Right atrium auricular region (tissue), 2 donors: ENCODE measurements around the gene ADGB. TPM values are rescaled to one million over a fixed set of nuclear protein-coding genes. Genes with fewer than 3 reads are reported as not detected.
"Not testable (repeated sequence)": the region's sequence is repeated elsewhere in the genome, so short reads cannot be mapped to it uniquely, and the experiment has no call there.

Experiments
- DNase-seq: peaks from one replicate; pipeline ENCODE4 v3.0.0-alpha.2; 2019; ENCODE audit warnings: low spot score
- H3K27ac ChIP-seq, 2 donors: fragments of 200-600 bp; sonication (generic); 1 replicate in 1 of 2; 2 replicates in 1 of 2; pipeline ENCODE4 v1.5.1; 2016 to 2019
- H3K27me3 ChIP-seq, 2 donors: fragments of 200-600 bp; sonication (generic); one replicate each; pipeline versions ENCODE4 v1.5.1 to v1.6.0; 2017 to 2019
- H3K36me3 ChIP-seq: fragments of 200-600 bp; sonication (generic); one replicate; pipeline ENCODE4 v1.5.1; 2016
- H3K4me1 ChIP-seq, 2 donors: fragments of 200-600 bp; sonication (generic); one replicate each; pipeline versions ENCODE4 v1.5.1 to v1.6.0; 2017 to 2019
- H3K4me3 ChIP-seq, 2 donors: fragments of 200-600 bp; sonication (generic); 1 replicate in 1 of 2; 2 replicates in 1 of 2; pipeline ENCODE4 v1.5.1; 2017 to 2019; ENCODE audit warnings: mild to moderate bottlenecking in 1 of 2, moderate library complexity in 1 of 2
- H3K9me3 ChIP-seq, 2 donors: fragments of 200-600 bp; sonication (generic); one replicate each; pipeline ENCODE4 v1.5.1; 2019
- CTCF ChIP-seq, 2 donors: fragments of 200-600 bp; sonication (generic); IDR thresholded peaks; one replicate each; pipeline ENCODE4 v1.5.1; 2019; ENCODE audit warnings: antibody characterized with exemption in 2 of 2
- total RNA-seq, 2 donors: library from RNA; depleted of rRNA; stranded (reverse); fragments of >200 nt; gene quantifications; one replicate each; pipeline ENCODE4 v1.1.0, GENCODE V29; 2016

Gene ADGB
- total RNA-seq: not detected

- H3K4me1 ChIP-seq: peaks cover 0 to 7% of the 10 kb centered on the region in 2 donors
- H3K27me3 ChIP-seq: no peaks in the 10 kb centered on the region
- no peaks in the 10 kb centered on the region for H3K36me3 ChIP-seq
- H3K27ac ChIP-seq: no peak within 1 kb of the TSS
- peak within 1 kb of the TSS; percentile 20 to 44 for H3K4me3 ChIP-seq
- H3K9me3 ChIP-seq: no peaks in the 10 kb centered on the region
- no peak for TF ChIP-seq CTCF (IDR thresholded peaks at IDR 0.05)
- no peak for DNase-seq
Measured at GRCh38 chr6:146598772-146599405, at the start of gene ADGB. ADGB (plus strand) TSS chr6:146598972; CDS start chr6:146599041, 69 bp downstream.

GRCh38 chr6:146550911-146551310 lies 47.9 kb upstream of the ADGB start:
- Histone ChIP-seq H3K9me3 (no peaks in the 10 kb centered on the region), H3K27ac (no peak overlapping the region), H3K36me3 (peaks cover 20% of the 10 kb centered on the region), H3K27me3 (no peaks in the 10 kb centered on the region), H3K4me3 (no peak overlapping the region), H3K4me1 (peaks cover 0 to 13% of the 10 kb centered on the region in 2 donors)
- DNase-seq: no peak
- TF ChIP-seq CTCF (IDR thresholded peaks at IDR 0.05): no peak

GRCh38 chr6:146551545-146551944 lies 47.2 kb upstream of the ADGB start:
- H3K4me3 ChIP-seq: no peak overlapping the region
- peaks cover 20% of the 10 kb centered on the region for H3K36me3 ChIP-seq
- TF ChIP-seq CTCF (IDR thresholded peaks at IDR 0.05): no peak
- DNase-seq: no peak
- H3K27ac ChIP-seq: no peak overlapping the region
- H3K27me3 ChIP-seq: no peaks in the 10 kb centered on the region
- no peaks in the 10 kb centered on the region for H3K9me3 ChIP-seq
- H3K4me1 ChIP-seq: peaks cover 0 to 13% of the 10 kb centered on the region in 2 donors

GRCh38 chr6:146553377-146554135 lies 45.2 kb upstream of the ADGB start:
- Histone ChIP-seq H3K9me3 (no peaks in the 10 kb centered on the region), H3K27ac (no peak overlapping the region), H3K4me1 (peaks cover 0 to 7% of the 10 kb centered on the region in 2 donors), H3K27me3 (no peaks in the 10 kb centered on the region), H3K36me3 (peaks cover 20% of the 10 kb centered on the region), H3K4me3 (no peak overlapping the region)
- TF ChIP-seq CTCF (IDR thresholded peaks at IDR 0.05): no peak
- no peak for DNase-seq

DNA sequence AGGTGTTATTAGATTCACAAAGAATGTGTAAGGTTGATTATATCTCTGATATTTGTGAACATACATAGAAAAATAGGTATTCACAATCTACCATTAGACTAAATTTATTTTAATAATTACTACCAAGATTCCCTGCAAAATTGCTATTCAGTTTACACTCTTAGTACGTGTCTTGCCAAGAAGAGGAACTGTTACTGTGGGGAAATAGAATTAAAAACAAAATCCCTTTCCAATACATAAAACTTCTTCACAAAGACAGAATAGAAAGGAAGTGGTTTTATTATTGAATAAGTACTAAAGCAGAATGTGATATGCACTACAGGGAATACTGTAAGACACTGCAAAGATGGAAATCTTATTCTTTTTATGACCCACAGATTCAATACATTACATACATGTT lies 38.2 kb upstream of the ADGB start:
- Histone ChIP-seq H3K4me1 (no peaks in the 10 kb centered on the region), H3K4me3 (no peak overlapping the region), H3K36me3 (no peaks in the 10 kb centered on the region), H3K27ac (no peak overlapping the region), H3K27me3 (no peaks in the 10 kb centered on the region), H3K9me3 (no peaks in the 10 kb centered on the region)
- TF ChIP-seq CTCF (IDR thresholded peaks at IDR 0.05): no peak
- DNase-seq: no peak

DNA sequence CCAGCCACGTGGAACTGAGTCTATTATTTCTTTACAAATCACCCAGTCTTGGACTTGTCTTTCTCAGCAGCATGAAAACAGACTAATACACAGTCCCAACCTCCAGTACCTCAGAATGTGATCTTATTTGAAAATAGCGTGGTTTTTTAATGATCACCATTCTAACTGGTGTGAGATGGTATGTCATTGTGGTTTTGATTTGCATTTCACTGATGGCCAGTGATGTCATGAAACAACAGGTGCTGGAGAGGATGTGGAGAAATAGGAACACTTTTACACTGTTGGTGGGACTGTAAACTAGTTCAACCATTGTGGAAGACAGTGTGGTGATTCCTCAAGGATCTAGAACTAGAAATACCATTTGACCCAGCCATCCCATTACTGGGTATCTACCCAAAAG lies 32.1 kb upstream of the ADGB start:
- not testable (repeated sequence) for DNase-seq, H3K27ac ChIP-seq, H3K36me3 ChIP-seq, H3K9me3 ChIP-seq, H3K27me3 ChIP-seq, H3K4me1 ChIP-seq, H3K4me3 ChIP-seq

- not testable (repeated sequence) for H3K4me3 ChIP-seq, DNase-seq
Measured at GRCh38 chr6:146568619-146569018, 30.2 kb upstream of the ADGB start.

More at GRCh38 chr6:146568619-146569018, 30.2 kb upstream of the ADGB start:
- H3K27me3 ChIP-seq, H3K36me3 ChIP-seq, H3K9me3 ChIP-seq, H3K27ac ChIP-seq, H3K4me1 ChIP-seq: not testable (repeated sequence)
